GM23248 (cell line): ENCODE results near the gene ADM5. TPM values are rescaled to one million over a fixed set of nuclear protein-coding genes. Genes with fewer than 3 reads are reported as not detected.

Experiments
- DNase-seq: peaks from one replicate; pipeline ENCODE4 v3.0.0-alpha.2; 2015
- H2AFZ ChIP-seq: fragments of 200-600 bp; sonication (generic); 2 replicates; pipeline ENCODE4 v1.6.1; 2016; ENCODE audit warnings: antibody characterized with exemption
- H3F3A ChIP-seq: fragments of 200-600 bp; sonication (generic); 2 replicates; pipeline ENCODE4 v1.6.1; 2016; ENCODE audit warnings: mild to moderate bottlenecking, antibody characterized with exemption, mixed run types; ENCODE audit not compliant: insufficient read depth
- H3K27ac ChIP-seq: fragments of 200-600 bp; sonication (generic); 2 replicates; pipeline ENCODE4 v1.5.1; 2016; ENCODE audit warnings: mild to moderate bottlenecking
- H3K27me3 ChIP-seq: fragments of 200-600 bp; sonication (generic); replicated peaks from 2 replicates; pipeline ENCODE4 v1.6.1; 2016; ENCODE audit warnings: mild to moderate bottlenecking; ENCODE audit not compliant: insufficient read depth
- H3K36me3 ChIP-seq: fragments of 200-600 bp; sonication (generic); 2 replicates; pipeline ENCODE4 v1.6.1; 2016; ENCODE audit warnings: low read depth, mild to moderate bottlenecking
- H3K4me1 ChIP-seq: fragments of 200-600 bp; sonication (generic); 2 replicates; pipeline ENCODE4 v1.6.1; 2016; ENCODE audit warnings: mild to moderate bottlenecking; ENCODE audit not compliant: insufficient read depth
- H3K4me2 ChIP-seq: fragments of 200-600 bp; sonication (generic); one replicate; pipeline ENCODE4 v1.6.1; 2016; ENCODE audit warnings: mild to moderate bottlenecking; ENCODE audit not compliant: unreplicated experiment
- H3K4me3 ChIP-seq: fragments of 200-600 bp; sonication (generic); 2 replicates; pipeline ENCODE4 v1.5.1; 2016; ENCODE audit warnings: mild to moderate bottlenecking
- H3K79me2 ChIP-seq: fragments of 200-600 bp; sonication (generic); 2 replicates; pipeline ENCODE4 v1.6.1; 2016; ENCODE audit warnings: mild to moderate bottlenecking; ENCODE audit not compliant: insufficient read depth
- H3K9ac ChIP-seq: fragments of 200-600 bp; sonication (generic); 2 replicates; pipeline ENCODE4 v1.6.1; 2016; ENCODE audit warnings: mild to moderate bottlenecking
- H3K9me2 ChIP-seq: fragments of 200-600 bp; sonication (generic); 2 replicates; pipeline ENCODE4 v1.6.1; 2016; ENCODE audit warnings: mixed run types, mild to moderate bottlenecking, moderate library complexity; ENCODE audit not compliant: insufficient read depth
- H3K9me3 ChIP-seq: fragments of 200-600 bp; sonication (generic); one replicate; pipeline ENCODE4 v1.6.1; 2017; ENCODE audit warnings: low read depth
- H4K20me1 ChIP-seq: fragments of 200-600 bp; sonication (generic); 2 replicates; pipeline ENCODE4 v1.6.0; 2016; ENCODE audit not compliant: insufficient read depth
- EZH2 ChIP-seq: fragments of 200-600 bp; sonication (generic); IDR thresholded peaks from 2 replicates; pipeline ENCODE4 v1.6.1; 2018; ENCODE audit warnings: antibody characterized with exemption, mild to moderate bottlenecking; ENCODE audit not compliant: insufficient read depth, poor library complexity, severe bottlenecking
- EZH2phosphoT487 ChIP-seq: fragments of 200-600 bp; sonication (generic); IDR thresholded peaks from 2 replicates; pipeline ENCODE4 v1.6.1; 2018; ENCODE audit warnings: antibody characterized with exemption, moderate library complexity, mild to moderate bottlenecking, low read depth; ENCODE audit not compliant: insufficient read depth
- WGBS, 2 experiments: methylation state at CpG; one replicate each; pipeline ENCODE4 v1.1.6; 2015 to 2017; ENCODE audit warnings: low lambda C conversion rate in 2 of 2, low coverage in 1 of 2; ENCODE audit errors: missing lambda C conversion rate in 2 of 2; 5-methylcytosine and 5-hydroxymethylcytosine counted together
- in situ Hi-C: fragments of 300-500 bp; cut with MboI; formaldehyde crosslinking; loops from 2 replicates; pipeline ENCODE4 v1.15.0; 2020
- polyA plus RNA-seq: library from polyadenylated mRNA; unstranded; fragments of >200 nt; fragmentation: Nextera tagmentation; extraction: Ambion mirVana; gene quantifications from 2 replicates; pipeline ENCODE4 v1.2.1, GENCODE V29; 2016
- total RNA-seq: library from RNA; depleted of rRNA; stranded (reverse); fragments of >200 nt; shearing (Covaris generic); gene quantifications from 2 replicates; pipeline ENCODE4 v1.2.3, GENCODE V29; 2014

Gene ADM5
- total and polyA plus RNA-seq, 2 experiments from 2014 or later, result 0.10 TPM; not detected in 1

- in situ Hi-C loops, result no loop called here
- no peaks in the 10 kb centered on the region for H3K36me3 ChIP-seq
- peak overlapping the region; percentile 39 for H3K4me3 ChIP-seq
- H3K4me2 ChIP-seq, result peak overlapping the region; percentile 74
- no peaks in the 10 kb centered on the region for H4K20me1 ChIP-seq
- TF ChIP-seq EZH2 (no peak), EZH2phosphoT487 (no peak)
- H3F3A ChIP-seq, result peaks cover 13% of the 10 kb centered on the region; the same call in 1 of the 2 replicates
- no peaks in the 10 kb centered on the region for H3K9me3 ChIP-seq
- 9 to 10% methylated on average over 23 of the region's 23 CpGs for WGBS, 2 experiments
- no peaks in the 10 kb centered on the region for H3K79me2 ChIP-seq
- H3K9ac ChIP-seq, result peak overlapping the region; percentile 64
- H3K27ac ChIP-seq, result peak overlapping the region; percentile 53
- H3K9me2 ChIP-seq, result no peaks in the 10 kb centered on the region
- peak; percentile 91 for DNase-seq
- peak overlapping the region; percentile 69 for H2AFZ ChIP-seq
- H3K27me3 ChIP-seq, result no peaks in the 10 kb centered on the region
- H3K4me1 ChIP-seq, result peaks cover 22% of the 10 kb centered on the region
Observed at GRCh38 chr19:49727217-49728030, 38.0 kb downstream of the ADM5 start.

GRCh38 chr19:49730166-49730565 is 40.8 kb downstream of the ADM5 start:
- no peak overlapping the region for H3K4me3 ChIP-seq
- H3F3A ChIP-seq, result peaks cover 13% of the 10 kb centered on the region; the same call in 1 of the 2 replicates
- H3K9me3 ChIP-seq, result no peaks in the 10 kb centered on the region
- H3K27ac ChIP-seq, result no peak overlapping the region
- H3K4me2 ChIP-seq, result no peak overlapping the region
- no peak for DNase-seq
- peaks cover 13% of the 10 kb centered on the region for H3K4me1 ChIP-seq
- no peaks in the 10 kb centered on the region for H3K27me3 ChIP-seq
- H3K79me2 ChIP-seq, result no peaks in the 10 kb centered on the region
- in situ Hi-C loops, result no loop called here
- no peaks in the 10 kb centered on the region for H4K20me1 ChIP-seq
- no peak overlapping the region for H2AFZ ChIP-seq
- TF ChIP-seq EZH2, result no peak
- TF ChIP-seq EZH2phosphoT487, result no peak
- no peaks in the 10 kb centered on the region for H3K36me3 ChIP-seq
- no peaks in the 10 kb centered on the region for H3K9me2 ChIP-seq
- no peak overlapping the region for H3K9ac ChIP-seq
- 83 to 88% methylated on average over 5 of the region's 5 CpGs for WGBS, 2 experiments

DNA sequence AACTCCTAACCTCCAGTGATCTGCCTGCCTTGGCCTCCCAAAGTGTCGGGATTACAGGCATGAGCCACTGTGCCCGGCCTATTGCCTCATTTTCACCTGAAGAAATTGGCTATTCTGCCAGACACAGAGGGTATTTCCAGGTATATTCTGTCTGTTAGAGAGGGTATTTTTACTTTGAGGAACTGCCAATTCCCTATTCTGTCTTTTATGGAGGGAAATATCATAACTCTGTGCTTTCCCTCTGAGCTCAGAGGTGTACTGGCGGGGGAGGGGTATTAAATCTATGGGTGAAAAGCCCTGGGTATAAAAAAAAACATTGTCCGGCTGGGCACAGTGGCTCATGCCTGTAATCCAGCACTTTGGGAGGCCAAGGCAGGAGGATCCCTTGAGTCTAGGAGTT is 48.9 kb downstream of the ADM5 start:
- no peaks in the 10 kb centered on the region for H3K9me3 ChIP-seq
- no peaks in the 10 kb centered on the region for H3K79me2 ChIP-seq
- no peak for DNase-seq
- H3K27ac ChIP-seq, result no peak overlapping the region
- H3K4me2 ChIP-seq, result no peak overlapping the region
- no peaks in the 10 kb centered on the region for H3F3A ChIP-seq
- no peaks in the 10 kb centered on the region for H4K20me1 ChIP-seq
- no peaks in the 10 kb centered on the region for H3K9me2 ChIP-seq
- H3K9ac ChIP-seq, result no peak overlapping the region
- no peaks in the 10 kb centered on the region for H3K4me1 ChIP-seq
- no peaks in the 10 kb centered on the region for H3K36me3 ChIP-seq
- no peak overlapping the region for H3K4me3 ChIP-seq
- TF ChIP-seq EZH2phosphoT487 (no peak), EZH2 (no peak)
- no peak overlapping the region for H2AFZ ChIP-seq
- 80 to 85% methylated on average over 4 of the region's 4 CpGs for WGBS, 2 experiments
- no peaks in the 10 kb centered on the region for H3K27me3 ChIP-seq
- in situ Hi-C loops, result no loop called here

DNA sequence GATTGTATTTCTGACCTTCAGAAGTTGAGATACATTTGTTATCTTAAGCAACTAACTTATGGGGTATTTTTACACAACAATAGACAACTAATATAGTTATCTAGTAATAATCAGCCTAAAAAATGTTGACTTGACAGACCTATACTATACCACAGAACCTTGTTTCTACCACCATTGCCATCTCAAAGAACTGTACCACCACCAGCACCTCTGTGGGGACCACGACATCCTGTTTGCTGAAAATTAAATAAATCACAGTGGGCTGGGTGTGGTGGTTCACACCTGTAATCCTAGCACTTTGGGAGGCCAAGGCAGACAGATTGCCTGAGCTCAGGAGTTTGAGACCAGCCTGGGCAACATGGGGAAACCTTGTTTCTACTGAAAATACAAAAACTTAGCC is 49.7 kb downstream of the ADM5 start:
- TF ChIP-seq EZH2phosphoT487 (no peak), EZH2 (no peak)
- no peaks in the 10 kb centered on the region for H3K4me1 ChIP-seq
- no peaks in the 10 kb centered on the region for H3K9me3 ChIP-seq
- no peak for DNase-seq
- no peaks in the 10 kb centered on the region for H3K27me3 ChIP-seq
- H3K4me2 ChIP-seq, result no peak overlapping the region
- no peak overlapping the region for H2AFZ ChIP-seq
- H3K9ac ChIP-seq, result no peak overlapping the region
- no peaks in the 10 kb centered on the region for H3F3A ChIP-seq
- H4K20me1 ChIP-seq, result no peaks in the 10 kb centered on the region
- in situ Hi-C loops, result no loop called here
- no peaks in the 10 kb centered on the region for H3K79me2 ChIP-seq
- 64 to 79% methylated on average over 1 of the region's 1 CpG for WGBS, 2 experiments
- H3K27ac ChIP-seq, result no peak overlapping the region
- H3K9me2 ChIP-seq, result no peaks in the 10 kb centered on the region
- H3K4me3 ChIP-seq, result no peak overlapping the region
- H3K36me3 ChIP-seq, result no peaks in the 10 kb centered on the region
